AG09309 (cell line): ENCODE measurements around the gene CCDC78.
A peak's percentile ranks its signal among the peaks of the same experiment; 100 is the strongest.

Source experiments
- DNase-seq: peaks from one replicate; pipeline ENCODE4 v3.0.0-alpha.2; 2010; ENCODE audit warnings: low read depth
- H3K4me3 ChIP-seq: 2 replicates; pipeline ENCODE4 v1.5.1; 2011; ENCODE audit warnings: mild to moderate bottlenecking, low read depth, low read length, moderate library complexity; ENCODE audit not compliant: control insufficient read depth
- CTCF ChIP-seq: IDR thresholded peaks from 2 replicates; pipeline ENCODE4 v1.5.1; 2011; ENCODE audit warnings: mild to moderate bottlenecking, low read depth, low read length, inconsistent platforms; ENCODE audit not compliant: insufficient read depth, control insufficient read depth; ENCODE audit errors: missing control alignments

CCDC78 gene

GRCh38 chr16:751152-752006, 25.1 kb upstream of the CCDC78 start:
- DNase-seq, result no peak
- no peak for TF ChIP-seq CTCF

GRCh38 chr16:750485-750884, 24.2 kb upstream of the CCDC78 start:
- TF ChIP-seq CTCF, result no peak
- no peak for DNase-seq
- H3K4me3 ChIP-seq, result no peak overlapping the region

More at GRCh38 chr16:751152-752006, 25.1 kb upstream of the CCDC78 start:
- no peak overlapping the region for H3K4me3 ChIP-seq

- no peak overlapping the region for H3K4me3 ChIP-seq
- TF ChIP-seq CTCF, result no peak
- DNase-seq, result peak; percentile 87
These were observed 22.8 kb upstream of the CCDC78 start for GRCh38 chr16:749010-749409.

- no peak for DNase-seq
- no peak for TF ChIP-seq CTCF
- no peak overlapping the region for H3K4me3 ChIP-seq
These were observed 21.9 kb upstream of the CCDC78 start for GRCh38 chr16:747978-748746.

DNA sequence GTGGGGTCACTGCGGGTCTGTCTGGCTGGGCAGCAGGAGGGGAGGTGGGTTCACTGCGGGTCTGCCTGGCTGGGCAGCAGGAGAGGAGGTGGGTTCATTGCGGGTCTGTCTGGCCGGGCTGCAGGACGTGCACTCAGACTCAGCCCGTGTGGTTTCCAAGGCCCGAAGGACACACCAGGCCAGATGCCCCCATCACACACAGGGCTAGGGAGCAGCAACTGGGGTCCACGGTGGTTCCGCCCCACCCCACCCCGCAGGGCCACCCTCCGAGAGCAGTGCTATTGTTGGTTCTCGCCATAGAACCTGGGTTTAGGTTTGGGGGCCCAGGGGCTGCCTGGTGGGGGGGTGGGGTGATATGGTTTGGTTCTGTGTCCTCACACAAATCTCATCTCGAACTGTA, 20.4 kb upstream of the CCDC78 start:
- TF ChIP-seq CTCF, result no peak
- no peak for DNase-seq
- no peak overlapping the region for H3K4me3 ChIP-seq

DNA sequence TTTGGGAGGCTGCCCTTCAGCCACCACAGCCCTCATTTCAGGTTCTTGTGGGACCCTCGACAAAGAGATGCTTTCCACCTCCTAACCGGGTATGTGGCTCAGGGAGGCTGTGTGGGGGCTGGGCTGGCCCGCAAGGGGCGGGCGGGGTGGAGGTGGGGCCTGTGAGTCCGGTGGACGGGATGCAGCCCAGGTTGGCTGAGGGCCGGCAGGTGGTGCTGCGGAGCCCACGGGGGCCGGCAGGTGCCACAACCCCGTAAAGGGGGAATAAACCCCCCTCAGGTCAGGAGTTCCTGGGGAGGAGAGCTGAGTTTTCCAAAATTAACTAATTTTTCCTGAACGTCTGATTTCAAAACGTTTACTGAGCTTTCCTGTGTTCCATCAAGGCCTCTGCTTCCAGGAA, 19.5 kb upstream of the CCDC78 start:
- no peak overlapping the region for H3K4me3 ChIP-seq
- DNase-seq, result no peak
- peak; percentile 32 for TF ChIP-seq CTCF
